HEK293 (cell line): Measurements from ENCODE around the gene CFAP299.

ENCODE experiments used
- CTCF ChIA-PET: fragments of 350-600 bp; formaldehyde crosslinking; extraction: SDS; loops from one replicate; lab custom pipeline; 2021; ENCODE audit warnings: antibody characterized with exemption; lab: Yijun Ruan, JAX
- POLR2A ChIA-PET: fragments of 300-600 bp; formaldehyde crosslinking; extraction: SDS; loops from one replicate; lab custom pipeline; 2020; ENCODE audit warnings: antibody characterized with exemption, inconsistent platforms; lab: Yijun Ruan, JAX
- H3K27ac ChIP-seq: fragments of 200-500 bp; sonication (Bioruptor generic); 2 replicates; pipeline ENCODE4 v1.5.1; 2014; ENCODE audit warnings: low read depth, low read length, control low read depth, inconsistent platforms; ENCODE audit errors: extremely low read depth
- H3K36me3 ChIP-seq, 2 experiments: fragments of 200-500 bp in 1 of 2; sonication (Bioruptor generic) in 1 of 2; 1 replicate in 1 of 2; 2 replicates in 1 of 2; pipeline ENCODE4 v1.5.1; 2014 to 2017; ENCODE audit warnings: inconsistent platforms in 2 of 2, low read length in 2 of 2; ENCODE audit not compliant: control insufficient read depth in 2 of 2, insufficient read depth in 1 of 2
- H3K4me1 ChIP-seq: fragments of 200-500 bp; sonication (Bioruptor generic); 2 replicates; pipeline ENCODE4 v1.5.1; 2014; ENCODE audit warnings: mild to moderate bottlenecking, low read length, inconsistent platforms; ENCODE audit not compliant: control insufficient read depth, insufficient read depth
- H3K4me3 ChIP-seq: 2 replicates; pipeline ENCODE4 v1.5.1; 2011; ENCODE audit warnings: low read depth, mild to moderate bottlenecking, control low read depth, low read length, moderate library complexity
- H3K9me3 ChIP-seq: fragments of 200-500 bp; sonication (Bioruptor generic); 2 replicates; pipeline ENCODE4 v1.5.1; 2014; ENCODE audit warnings: low read depth, low read length, inconsistent platforms; ENCODE audit not compliant: control insufficient read depth, insufficient read depth
- BCL11A ChIP-seq: fragments of 450-650 bp; formaldehyde crosslinking; IDR thresholded peaks from 2 replicates; pipeline ENCODE4 v1.5.1; 2016; ENCODE audit warnings: low read depth, missing biosample characterization, missing genetic modification characterization
- BCL11B ChIP-seq: fragments of 450-650 bp; formaldehyde crosslinking; IDR thresholded peaks from 2 replicates; pipeline ENCODE4 v1.5.1; 2016; ENCODE audit warnings: low read depth, missing biosample characterization, missing genetic modification characterization
- PRDM1 ChIP-seq: fragments of 450-650 bp; formaldehyde crosslinking; IDR thresholded peaks from 2 replicates; pipeline ENCODE4; 2016; ENCODE audit warnings: missing biosample characterization, missing genetic modification characterization
- YY1 ChIP-seq: fragments of 450-650 bp; formaldehyde crosslinking; IDR thresholded peaks from 2 replicates; pipeline ENCODE4 v1.5.1; 2018; ENCODE audit warnings: missing biosample characterization, missing genetic modification characterization
- YY2 ChIP-seq: fragments of 450-650 bp; formaldehyde crosslinking; IDR thresholded peaks from 2 replicates; pipeline ENCODE4 v1.5.1; 2016; ENCODE audit warnings: missing biosample characterization, missing genetic modification characterization
- ZBTB17 ChIP-seq: fragments of 450-650 bp; formaldehyde crosslinking; IDR thresholded peaks from 2 replicates; pipeline ENCODE4 v1.5.1; 2016; ENCODE audit warnings: missing biosample characterization, missing genetic modification characterization
- ZFP41 ChIP-seq: fragments of 450-650 bp; formaldehyde crosslinking; IDR thresholded peaks from 2 replicates; pipeline ENCODE4 v1.5.1; 2016; ENCODE audit warnings: missing biosample characterization, missing genetic modification characterization, borderline replicate concordance
- ZNF10 ChIP-seq: fragments of 450-650 bp; formaldehyde crosslinking; IDR thresholded peaks from 2 replicates; pipeline ENCODE4 v1.5.1; 2017; ENCODE audit warnings: missing biosample characterization, missing genetic modification characterization
- ZNF391 ChIP-seq: fragments of 450-650 bp; formaldehyde crosslinking; IDR thresholded peaks from 2 replicates; pipeline ENCODE4 v1.5.1; 2016; ENCODE audit warnings: low read depth, missing biosample characterization, missing genetic modification characterization, borderline replicate concordance
- ZNF677 ChIP-seq: fragments of 450-650 bp; IDR thresholded peaks from 2 replicates; pipeline ENCODE4 v1.5.0; 2018; ENCODE audit warnings: missing biosample characterization, mild to moderate bottlenecking, missing genetic modification characterization, moderate library complexity
- ZNF76 ChIP-seq: fragments of 450-650 bp; formaldehyde crosslinking; IDR thresholded peaks from 2 replicates; pipeline ENCODE4; 2016; ENCODE audit warnings: low read depth, missing biosample characterization, missing genetic modification characterization, borderline replicate concordance
- TF ChIP-seq, protein P1 (sequence below): fragments of 450-650 bp; formaldehyde crosslinking; IDR thresholded peaks from 2 replicates; pipeline ENCODE4 v1.5.1; 2016; ENCODE audit warnings: missing biosample characterization, missing genetic modification characterization
- TF ChIP-seq, protein P2 (sequence below): fragments of 450-650 bp; formaldehyde crosslinking; IDR thresholded peaks from 2 replicates; pipeline ENCODE4 v1.5.1; 2016; ENCODE audit warnings: missing biosample characterization, missing genetic modification characterization
- TF ChIP-seq, protein P3 (sequence below): fragments of 450-650 bp; formaldehyde crosslinking; optimal IDR thresholded peaks from 2 replicates; pipeline ENCODE3; 2016; ENCODE audit warnings: missing biosample characterization, mild to moderate bottlenecking, missing genetic modification characterization
- TF ChIP-seq, protein P4 (sequence below): fragments of 450-650 bp; formaldehyde crosslinking; IDR thresholded peaks from 2 replicates; pipeline ENCODE4 v1.5.1; 2016; ENCODE audit warnings: missing biosample characterization, missing genetic modification characterization
- TF ChIP-seq, protein P5 (sequence below): fragments of 450-650 bp; IDR thresholded peaks from 2 replicates; pipeline ENCODE4 v1.5.1; 2018; ENCODE audit warnings: missing biosample characterization, missing genetic modification characterization
- TF ChIP-seq, protein P6 (sequence below): fragments of 450-650 bp; formaldehyde crosslinking; IDR thresholded peaks from 2 replicates; pipeline ENCODE4 v1.5.1; 2016; ENCODE audit warnings: missing biosample characterization, missing genetic modification characterization
- TF ChIP-seq, protein P7 (sequence below): fragments of 450-650 bp; formaldehyde crosslinking; IDR thresholded peaks from 2 replicates; pipeline ENCODE4 v1.5.1; 2016; ENCODE audit warnings: missing biosample characterization, missing genetic modification characterization, borderline replicate concordance
- TF ChIP-seq, protein P8 (sequence below): fragments of 450-650 bp; formaldehyde crosslinking; IDR thresholded peaks from 2 replicates; pipeline ENCODE4 v1.5.1; 2017; ENCODE audit warnings: missing biosample characterization, mild to moderate bottlenecking, missing genetic modification characterization, moderate library complexity

CFAP299 gene

DNA sequence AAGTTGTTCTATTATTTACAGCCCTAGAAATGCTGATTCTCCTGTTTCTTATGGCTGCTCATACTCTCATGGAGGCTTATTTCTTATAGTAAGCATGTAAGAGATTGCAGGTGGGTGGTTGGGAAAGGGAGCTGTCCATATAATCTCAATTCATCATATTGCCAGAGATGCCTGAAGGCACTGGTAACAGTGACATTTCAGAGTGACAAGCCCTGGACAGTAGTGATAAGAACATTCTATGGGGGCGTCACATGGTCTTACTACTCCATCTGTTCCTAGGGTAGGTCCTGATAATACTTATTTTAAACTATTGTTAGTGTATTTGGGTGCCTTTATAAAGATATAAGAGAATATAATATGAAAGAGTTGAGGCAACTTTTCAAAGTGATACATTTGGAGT, 171.5 kb downstream of the CFAP299 start:
- CTCF ChIA-PET, result interaction anchor here (0.6 kb wide), 1 partner anchor 140 kb away, joined by 3 read pairs; no protein-coding TSS in a partner anchor
- H3K9me3 ChIP-seq, result no peaks in the 10 kb centered on the region
- H3K4me3 ChIP-seq, result no peak overlapping the region
- POLR2A ChIA-PET, result no interaction called here
- H3K27ac ChIP-seq, result no peak overlapping the region
- no peaks in the 10 kb centered on the region for H3K36me3 ChIP-seq
- no peaks in the 10 kb centered on the region for H3K4me1 ChIP-seq
- TF ChIP-seq PRDM1 (tag by site-specific recombination) (no peak), ZNF391 (tag by site-specific recombination) (no peak), ZNF677 (no peak), BCL11B (tag by site-specific recombination) (no peak), ZFP41 (tag by site-specific recombination) (no peak)
- TF ChIP-seq, protein P1, sequence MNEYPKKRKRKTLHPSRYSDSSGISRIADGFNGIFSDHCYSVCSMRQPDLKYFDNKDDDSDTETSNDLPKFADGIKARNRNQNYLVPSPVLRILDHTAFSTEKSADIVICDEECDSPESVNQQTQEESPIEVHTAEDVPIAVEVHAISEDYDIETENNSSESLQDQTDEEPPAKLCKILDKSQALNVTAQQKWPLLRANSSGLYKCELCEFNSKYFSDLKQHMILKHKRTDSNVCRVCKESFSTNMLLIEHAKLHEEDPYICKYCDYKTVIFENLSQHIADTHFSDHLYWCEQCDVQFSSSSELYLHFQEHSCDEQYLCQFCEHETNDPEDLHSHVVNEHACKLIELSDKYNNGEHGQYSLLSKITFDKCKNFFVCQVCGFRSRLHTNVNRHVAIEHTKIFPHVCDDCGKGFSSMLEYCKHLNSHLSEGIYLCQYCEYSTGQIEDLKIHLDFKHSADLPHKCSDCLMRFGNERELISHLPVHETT, result no peak
- TF ChIP-seq, protein P2, sequence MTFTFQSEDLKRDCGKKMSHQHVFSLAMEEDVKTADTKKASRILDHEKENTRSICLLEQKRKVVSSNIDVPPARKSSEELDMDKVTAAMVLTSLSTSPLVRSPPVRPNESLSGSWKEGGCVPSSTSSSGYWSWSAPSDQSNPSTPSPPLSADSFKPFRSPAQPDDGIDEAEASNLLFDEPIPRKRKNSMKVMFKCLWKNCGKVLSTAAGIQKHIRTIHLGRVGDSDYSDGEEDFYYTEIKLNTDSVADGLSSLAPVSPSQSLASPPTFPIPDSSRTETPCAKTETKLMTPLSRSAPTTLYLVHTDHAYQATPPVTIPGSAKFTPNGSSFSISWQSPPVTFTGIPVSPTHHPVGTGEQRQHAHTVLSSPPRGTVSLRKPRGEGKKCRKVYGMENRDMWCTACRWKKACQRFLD (tag by site-specific recombination), result no peak
- TF ChIP-seq, protein P3, sequence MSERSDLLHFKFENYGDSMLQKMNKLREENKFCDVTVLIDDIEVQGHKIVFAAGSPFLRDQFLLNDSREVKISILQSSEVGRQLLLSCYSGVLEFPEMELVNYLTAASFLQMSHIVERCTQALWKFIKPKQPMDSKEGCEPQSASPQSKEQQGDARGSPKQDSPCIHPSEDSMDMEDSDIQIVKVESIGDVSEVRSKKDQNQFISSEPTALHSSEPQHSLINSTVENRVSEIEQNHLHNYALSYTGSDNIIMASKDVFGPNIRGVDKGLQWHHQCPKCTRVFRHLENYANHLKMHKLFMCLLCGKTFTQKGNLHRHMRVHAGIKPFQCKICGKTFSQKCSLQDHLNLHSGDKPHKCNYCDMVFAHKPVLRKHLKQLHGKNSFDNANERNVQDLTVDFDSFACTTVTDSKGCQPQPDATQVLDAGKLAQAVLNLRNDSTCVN, result no peak
- TF ChIP-seq, protein P4, sequence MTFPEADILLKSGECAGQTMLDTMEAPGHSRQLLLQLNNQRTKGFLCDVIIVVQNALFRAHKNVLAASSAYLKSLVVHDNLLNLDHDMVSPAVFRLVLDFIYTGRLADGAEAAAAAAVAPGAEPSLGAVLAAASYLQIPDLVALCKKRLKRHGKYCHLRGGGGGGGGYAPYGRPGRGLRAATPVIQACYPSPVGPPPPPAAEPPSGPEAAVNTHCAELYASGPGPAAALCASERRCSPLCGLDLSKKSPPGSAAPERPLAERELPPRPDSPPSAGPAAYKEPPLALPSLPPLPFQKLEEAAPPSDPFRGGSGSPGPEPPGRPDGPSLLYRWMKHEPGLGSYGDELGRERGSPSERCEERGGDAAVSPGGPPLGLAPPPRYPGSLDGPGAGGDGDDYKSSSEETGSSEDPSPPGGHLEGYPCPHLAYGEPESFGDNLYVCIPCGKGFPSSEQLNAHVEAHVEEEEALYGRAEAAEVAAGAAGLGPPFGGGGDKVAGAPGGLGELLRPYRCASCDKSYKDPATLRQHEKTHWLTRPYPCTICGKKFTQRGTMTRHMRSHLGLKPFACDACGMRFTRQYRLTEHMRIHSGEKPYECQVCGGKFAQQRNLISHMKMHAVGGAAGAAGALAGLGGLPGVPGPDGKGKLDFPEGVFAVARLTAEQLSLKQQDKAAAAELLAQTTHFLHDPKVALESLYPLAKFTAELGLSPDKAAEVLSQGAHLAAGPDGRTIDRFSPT (tag by site-specific recombination), result no peak
- TF ChIP-seq, protein P5, sequence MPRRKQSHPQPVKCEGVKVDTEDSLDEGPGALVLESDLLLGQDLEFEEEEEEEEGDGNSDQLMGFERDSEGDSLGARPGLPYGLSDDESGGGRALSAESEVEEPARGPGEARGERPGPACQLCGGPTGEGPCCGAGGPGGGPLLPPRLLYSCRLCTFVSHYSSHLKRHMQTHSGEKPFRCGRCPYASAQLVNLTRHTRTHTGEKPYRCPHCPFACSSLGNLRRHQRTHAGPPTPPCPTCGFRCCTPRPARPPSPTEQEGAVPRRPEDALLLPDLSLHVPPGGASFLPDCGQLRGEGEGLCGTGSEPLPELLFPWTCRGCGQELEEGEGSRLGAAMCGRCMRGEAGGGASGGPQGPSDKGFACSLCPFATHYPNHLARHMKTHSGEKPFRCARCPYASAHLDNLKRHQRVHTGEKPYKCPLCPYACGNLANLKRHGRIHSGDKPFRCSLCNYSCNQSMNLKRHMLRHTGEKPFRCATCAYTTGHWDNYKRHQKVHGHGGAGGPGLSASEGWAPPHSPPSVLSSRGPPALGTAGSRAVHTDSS (tag by site-specific recombination), result no peak

DNA sequence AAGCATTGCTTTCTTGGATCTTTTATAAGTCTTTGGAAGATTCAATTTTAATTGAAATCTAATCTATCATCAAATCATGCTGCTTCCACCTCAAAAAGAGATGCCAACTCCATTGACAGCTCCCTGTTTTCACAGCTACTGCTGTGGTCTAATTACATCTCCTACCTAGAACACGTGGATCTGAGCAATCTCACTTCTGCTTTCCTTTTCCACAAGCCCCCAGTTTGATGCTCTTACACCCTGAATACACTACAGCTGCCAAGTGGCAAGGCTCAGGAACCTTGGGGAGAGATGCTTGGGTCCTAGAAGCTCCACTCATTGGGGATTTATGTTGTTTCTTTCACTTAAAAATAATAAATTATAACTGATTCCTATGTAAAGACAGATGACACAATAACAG, 172.0 kb downstream of the CFAP299 start:
- H3K36me3 ChIP-seq, result no peaks in the 10 kb centered on the region
- H3K27ac ChIP-seq, result no peak overlapping the region
- no peaks in the 10 kb centered on the region for H3K9me3 ChIP-seq
- H3K4me3 ChIP-seq, result no peak overlapping the region
- H3K4me1 ChIP-seq, result no peaks in the 10 kb centered on the region
- ChIA-PET POLR2A (no interaction called here), CTCF (interaction anchor here (0.6 kb wide), 1 partner anchor 140 kb away, joined by 3 read pairs; no protein-coding TSS in a partner anchor)
- TF ChIP-seq, protein P6, sequence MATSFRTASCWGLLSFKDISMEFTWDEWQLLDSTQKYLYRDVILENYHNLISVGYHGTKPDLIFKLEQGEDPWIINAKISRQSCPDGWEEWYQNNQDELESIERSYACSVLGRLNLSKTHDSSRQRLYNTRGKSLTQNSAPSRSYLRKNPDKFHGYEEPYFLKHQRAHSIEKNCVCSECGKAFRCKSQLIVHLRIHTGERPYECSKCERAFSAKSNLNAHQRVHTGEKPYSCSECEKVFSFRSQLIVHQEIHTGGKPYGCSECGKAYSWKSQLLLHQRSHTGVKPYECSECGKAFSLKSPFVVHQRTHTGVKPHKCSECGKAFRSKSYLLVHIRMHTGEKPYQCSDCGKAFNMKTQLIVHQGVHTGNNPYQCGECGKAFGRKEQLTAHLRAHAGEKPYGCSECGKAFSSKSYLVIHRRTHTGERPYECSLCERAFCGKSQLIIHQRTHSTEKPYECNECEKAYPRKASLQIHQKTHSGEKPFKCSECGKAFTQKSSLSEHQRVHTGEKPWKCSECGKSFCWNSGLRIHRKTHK, result no peak
- no peak for TF ChIP-seq ZNF76
- TF ChIP-seq, protein P7, sequence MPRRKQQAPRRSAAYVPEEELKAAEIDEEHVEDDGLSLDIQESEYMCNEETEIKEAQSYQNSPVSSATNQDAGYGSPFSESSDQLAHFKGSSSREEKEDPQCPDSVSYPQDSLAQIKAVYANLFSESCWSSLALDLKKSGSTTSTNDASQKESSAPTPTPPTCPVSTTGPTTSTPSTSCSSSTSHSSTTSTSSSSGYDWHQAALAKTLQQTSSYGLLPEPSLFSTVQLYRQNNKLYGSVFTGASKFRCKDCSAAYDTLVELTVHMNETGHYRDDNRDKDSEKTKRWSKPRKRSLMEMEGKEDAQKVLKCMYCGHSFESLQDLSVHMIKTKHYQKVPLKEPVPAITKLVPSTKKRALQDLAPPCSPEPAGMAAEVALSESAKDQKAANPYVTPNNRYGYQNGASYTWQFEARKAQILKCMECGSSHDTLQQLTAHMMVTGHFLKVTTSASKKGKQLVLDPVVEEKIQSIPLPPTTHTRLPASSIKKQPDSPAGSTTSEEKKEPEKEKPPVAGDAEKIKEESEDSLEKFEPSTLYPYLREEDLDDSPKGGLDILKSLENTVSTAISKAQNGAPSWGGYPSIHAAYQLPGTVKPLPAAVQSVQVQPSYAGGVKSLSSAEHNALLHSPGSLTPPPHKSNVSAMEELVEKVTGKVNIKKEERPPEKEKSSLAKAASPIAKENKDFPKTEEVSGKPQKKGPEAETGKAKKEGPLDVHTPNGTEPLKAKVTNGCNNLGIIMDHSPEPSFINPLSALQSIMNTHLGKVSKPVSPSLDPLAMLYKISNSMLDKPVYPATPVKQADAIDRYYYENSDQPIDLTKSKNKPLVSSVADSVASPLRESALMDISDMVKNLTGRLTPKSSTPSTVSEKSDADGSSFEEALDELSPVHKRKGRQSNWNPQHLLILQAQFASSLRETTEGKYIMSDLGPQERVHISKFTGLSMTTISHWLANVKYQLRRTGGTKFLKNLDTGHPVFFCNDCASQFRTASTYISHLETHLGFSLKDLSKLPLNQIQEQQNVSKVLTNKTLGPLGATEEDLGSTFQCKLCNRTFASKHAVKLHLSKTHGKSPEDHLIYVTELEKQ (tag by site-specific recombination), result no peak
- no peak for TF ChIP-seq BCL11A (tag by site-specific recombination)
- TF ChIP-seq ZBTB17 (tag by site-specific recombination), result no peak
- no peak for TF ChIP-seq YY1 (tag by site-specific recombination)
- TF ChIP-seq ZNF10, result no peak
- TF ChIP-seq, protein P8, sequence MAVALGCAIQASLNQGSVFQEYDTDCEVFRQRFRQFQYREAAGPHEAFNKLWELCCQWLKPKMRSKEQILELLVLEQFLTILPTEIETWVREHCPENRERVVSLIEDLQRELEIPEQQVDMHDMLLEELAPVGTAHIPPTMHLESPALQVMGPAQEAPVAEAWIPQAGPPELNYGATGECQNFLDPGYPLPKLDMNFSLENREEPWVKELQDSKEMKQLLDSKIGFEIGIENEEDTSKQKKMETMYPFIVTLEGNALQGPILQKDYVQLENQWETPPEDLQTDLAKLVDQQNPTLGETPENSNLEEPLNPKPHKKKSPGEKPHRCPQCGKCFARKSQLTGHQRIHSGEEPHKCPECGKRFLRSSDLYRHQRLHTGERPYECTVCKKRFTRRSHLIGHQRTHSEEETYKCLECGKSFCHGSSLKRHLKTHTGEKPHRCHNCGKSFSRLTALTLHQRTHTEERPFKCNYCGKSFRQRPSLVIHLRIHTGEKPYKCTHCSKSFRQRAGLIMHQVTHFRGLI (tag by site-specific recombination), result no peak
- TF ChIP-seq YY2 (tag by site-specific recombination), result no peak
